Fibroblast of lung (primary cell): ENCODE data around the gene EFHC1. TPM values are rescaled to one million over a fixed set of nuclear protein-coding genes. Genes with fewer than 3 reads are reported as not detected.

Experiments used
- DNase-seq, 2 donors: peaks; one replicate each; pipeline versions ENCODE4 v3.0.0 to v3.0.0-alpha.2; 2010; ENCODE audit warnings: low read depth in 2 of 2
- H2AFZ ChIP-seq: 2 replicates; pipeline ENCODE4 v1.5.1; 2012; ENCODE audit warnings: low read length, control low read depth, inconsistent platforms
- H3K27ac ChIP-seq: 2 replicates; pipeline ENCODE4 v1.5.1; 2011; ENCODE audit warnings: low read length, control low read depth; ENCODE audit not compliant: insufficient read depth
- H3K27me3 ChIP-seq: 2 replicates; pipeline ENCODE4 v1.5.1; 2011; ENCODE audit warnings: mild to moderate bottlenecking, low read length; ENCODE audit not compliant: control insufficient read depth, insufficient read depth
- H3K36me3 ChIP-seq: 2 replicates; pipeline ENCODE4 v1.5.1; 2011; ENCODE audit warnings: low read length; ENCODE audit not compliant: control insufficient read depth, insufficient read depth
- H3K4me1 ChIP-seq: 2 replicates; pipeline ENCODE4 v1.5.1; 2011; ENCODE audit warnings: low read length; ENCODE audit not compliant: control insufficient read depth, insufficient read depth; ENCODE audit errors: extremely low read depth
- H3K4me2 ChIP-seq: 2 replicates; pipeline ENCODE4 v1.5.1; 2011; ENCODE audit warnings: low read length, control low read depth; ENCODE audit not compliant: insufficient read depth; ENCODE audit errors: extremely low read depth
- H3K4me3 ChIP-seq, 4 experiments: fragments of 200-600 bp in 1 of 4; sonication (generic) in 1 of 4; replicated peaks in 1 of 4; 2 replicates each; pipeline ENCODE4 v1.5.1; 2011 to 2016; ENCODE audit warnings: low read length in 4 of 4, low read depth in 3 of 4, mild to moderate bottlenecking in 3 of 4, control low read depth in 2 of 4, inconsistent platforms in 1 of 4, mixed read lengths in 1 of 4; ENCODE audit not compliant: insufficient read depth in 1 of 4; ENCODE audit errors: control extremely low read depth in 1 of 4
- H3K79me2 ChIP-seq: 2 replicates; pipeline ENCODE4 v1.5.1; 2012; ENCODE audit warnings: mild to moderate bottlenecking, low read length, inconsistent platforms; ENCODE audit not compliant: control insufficient read depth, insufficient read depth
- H3K9ac ChIP-seq: 2 replicates; pipeline ENCODE4 v1.5.1; 2011; ENCODE audit warnings: mild to moderate bottlenecking, low read length, control low read depth; ENCODE audit not compliant: insufficient read depth
- H3K9me3 ChIP-seq: 2 replicates; pipeline ENCODE4 v1.5.1; 2012; ENCODE audit warnings: low read depth, low read length; ENCODE audit not compliant: control insufficient read depth, insufficient read depth
- H4K20me1 ChIP-seq: 2 replicates; pipeline ENCODE4 v1.5.1; 2011; ENCODE audit warnings: low read length; ENCODE audit not compliant: control insufficient read depth, insufficient read depth; ENCODE audit errors: extremely low read depth
- CTCF ChIP-seq, 2 donors: IDR thresholded peaks in 1 of 2; conservative IDR thresholded peaks in 1 of 2; 1 replicate in 1 of 2; 2 replicates in 1 of 2; pipeline ENCODE4 v1.5.1; 2011 to 2012; ENCODE audit warnings: low read length in 2 of 2, control low read depth in 1 of 2, inconsistent platforms in 1 of 2, low read depth in 1 of 2, mild to moderate bottlenecking in 1 of 2
- EZH2 ChIP-seq: IDR thresholded peaks from 2 replicates; pipeline ENCODE4 v1.5.1; 2012; ENCODE audit warnings: low read length, control low read depth, mild to moderate bottlenecking; ENCODE audit errors: missing control alignments
- polyA plus RNA-seq, 2 donors: library from polyadenylated mRNA; depleted of rRNA in 1 of 2; stranded (reverse) in 1 of 2; unstranded in 1 of 2; fragments of >200 nt; gene quantifications; 2 replicates each; pipeline ENCODE4 v1.2.1, GENCODE V29; 2011 to 2012; ENCODE audit warnings: missing spikeins in 1 of 2
- total RNA-seq: library from RNA; depleted of rRNA; stranded (reverse); fragments of >200 nt; gene quantifications from 2 replicates; pipeline ENCODE4 v1.2.1, GENCODE V29; 2014

The EFHC1 gene
- total and polyA plus RNA-seq, 2 donors (not counting 1 experiment from before 2014, with no cell fraction given) = 29.4 to 32.9 TPM

GRCh38 chr6:52475307-52475706 is 55.2 kb downstream of the EFHC1 start:
- H4K20me1 ChIP-seq = no peaks in the 10 kb centered on the region
- no peaks in the 10 kb centered on the region for H3K27me3 ChIP-seq
- no peak overlapping the region for H2AFZ ChIP-seq
- DNase-seq = no peak
- no peaks in the 10 kb centered on the region for H3K9me3 ChIP-seq
- no peaks in the 10 kb centered on the region for H3K79me2 ChIP-seq
- H3K9ac ChIP-seq = no peak overlapping the region
- no peaks in the 10 kb centered on the region for H3K4me1 ChIP-seq
- TF ChIP-seq EZH2 (no peak), CTCF (conservative IDR thresholded peaks at IDR 0.05 in 1 of 2, IDR thresholded peaks at IDR 0.05 in 1 of 2; ENCODE audit: low read depth in 1 of 2, low read length in 2 of 2) (no peak)
- H3K27ac ChIP-seq = no peak overlapping the region
- H3K36me3 ChIP-seq = no peaks in the 10 kb centered on the region
- no peak overlapping the region for H3K4me3 ChIP-seq
- no peak overlapping the region for H3K4me2 ChIP-seq

- Histone ChIP-seq H3K27me3 (no peaks in the 10 kb centered on the region), H3K36me3 (no peaks in the 10 kb centered on the region), H3K4me3 (no peak overlapping the region), H3K27ac (no peak overlapping the region), H3K4me1 (no peaks in the 10 kb centered on the region), H3K9ac (no peak overlapping the region), H2AFZ (no peak overlapping the region), H3K4me2 (no peak overlapping the region), H4K20me1 (no peaks in the 10 kb centered on the region), H3K9me3 (no peaks in the 10 kb centered on the region), H3K79me2 (no peaks in the 10 kb centered on the region)
- no peak for TF ChIP-seq EZH2
- TF ChIP-seq CTCF (conservative IDR thresholded peaks at IDR 0.05 in 1 of 2, IDR thresholded peaks at IDR 0.05 in 1 of 2; ENCODE audit: low read depth in 1 of 2, low read length in 2 of 2) = no peak
- peak in 1 of 2 donors; percentile 66 for DNase-seq
Observed at GRCh38 chr6:52482903-52483670, 62.9 kb downstream of the EFHC1 start.

GRCh38 chr6:52483671-52484003 is 63.5 kb downstream of the EFHC1 start:
- H3K27ac ChIP-seq = no peak overlapping the region
- no peak for TF ChIP-seq CTCF (conservative IDR thresholded peaks at IDR 0.05 in 1 of 2, IDR thresholded peaks at IDR 0.05 in 1 of 2; ENCODE audit: low read depth in 1 of 2, low read length in 2 of 2)
- TF ChIP-seq EZH2 = no peak
- no peaks in the 10 kb centered on the region for H3K36me3 ChIP-seq
- H3K27me3 ChIP-seq = no peaks in the 10 kb centered on the region
- no peaks in the 10 kb centered on the region for H3K4me1 ChIP-seq
- no peaks in the 10 kb centered on the region for H3K79me2 ChIP-seq
- H4K20me1 ChIP-seq = no peaks in the 10 kb centered on the region
- H3K9ac ChIP-seq = no peak overlapping the region
- no peak overlapping the region for H3K4me2 ChIP-seq
- H3K9me3 ChIP-seq = no peaks in the 10 kb centered on the region
- no peak overlapping the region for H2AFZ ChIP-seq
- no peak overlapping the region for H3K4me3 ChIP-seq
- DNase-seq = no peak
